Liver (tissue), 9 donors: ENCODE measurements around the gene ARSK. TPM values are rescaled to one million over a fixed set of nuclear protein-coding genes. Genes with fewer than 3 reads are reported as not detected.

Source experiments
- DNase-seq: peaks from one replicate; pipeline ENCODE4 v3.0.0-alpha.2; 2017; ENCODE audit warnings: low spot score
- H3K27ac ChIP-seq, 2 donors: one replicate each; pipeline ENCODE4 v1.7.0; 2013; ENCODE audit warnings: inconsistent platforms in 2 of 2, low read length in 2 of 2, control low read depth in 1 of 2, low read depth in 1 of 2, mild to moderate bottlenecking in 1 of 2
- H3K27me3 ChIP-seq, 4 donors: one replicate each; pipeline versions ENCODE4 v1.6.1 to v1.7.0; 2013; ENCODE audit warnings: low read length in 3 of 4, inconsistent platforms in 1 of 4, mild to moderate bottlenecking in 1 of 4, moderate library complexity in 1 of 4; ENCODE audit not compliant: control insufficient read depth in 4 of 4, insufficient read depth in 4 of 4
- H3K36me3 ChIP-seq, 4 donors: one replicate each; pipeline versions ENCODE4 v1.6.1 to v1.7.0; 2013; ENCODE audit warnings: low read length in 3 of 4, mild to moderate bottlenecking in 3 of 4, low read depth in 1 of 4, moderate library complexity in 1 of 4; ENCODE audit not compliant: control insufficient read depth in 4 of 4, insufficient read depth in 3 of 4
- H3K4me1 ChIP-seq, 4 donors: one replicate each; pipeline versions ENCODE4 v1.6.1 to v1.7.0; 2013; ENCODE audit warnings: low read length in 3 of 4, mild to moderate bottlenecking in 3 of 4, moderate library complexity in 1 of 4; ENCODE audit not compliant: control insufficient read depth in 4 of 4, insufficient read depth in 4 of 4
- H3K4me3 ChIP-seq, 3 donors: one replicate each; pipeline versions ENCODE4 v1.6.1 to v1.7.0; 2013; ENCODE audit warnings: low read length in 3 of 3, control low read depth in 1 of 3, low read depth in 1 of 3, mild to moderate bottlenecking in 1 of 3
- H3K9ac ChIP-seq, 2 donors: one replicate each; pipeline ENCODE4 v1.7.0; 2013; ENCODE audit warnings: low read length in 2 of 2, mild to moderate bottlenecking in 2 of 2, moderate library complexity in 2 of 2, control low read depth in 1 of 2, low read depth in 1 of 2
- H3K9me3 ChIP-seq, 4 donors: one replicate each; pipeline versions ENCODE4 v1.6.1 to v1.7.0; 2013; ENCODE audit warnings: low read length in 3 of 4; ENCODE audit not compliant: control insufficient read depth in 4 of 4
- EGR1 ChIP-seq, 2 donors: IDR thresholded peaks; 2 replicates each; pipeline ENCODE4 v1.6.1; 2016 to 2018; ENCODE audit warnings: antibody characterized with exemption in 2 of 2, low read depth in 2 of 2
- FOXA1 ChIP-seq: IDR thresholded peaks from 2 replicates; pipeline ENCODE4 v1.6.1; 2016; ENCODE audit warnings: antibody characterized with exemption
- GABPA ChIP-seq, 2 donors: IDR thresholded peaks in 1 of 2; conservative IDR thresholded peaks in 1 of 2; 2 replicates each; pipeline ENCODE4 v1.6.1; 2016; ENCODE audit warnings: antibody characterized with exemption in 2 of 2, mild to moderate bottlenecking in 1 of 2, moderate library complexity in 1 of 2
- HNF4G ChIP-seq: IDR thresholded peaks from 2 replicates; pipeline ENCODE4 v1.6.1; 2016; ENCODE audit warnings: antibody characterized with exemption
- JUND ChIP-seq, 2 donors: IDR thresholded peaks; 2 replicates each; pipeline ENCODE4 v1.6.1; 2016; ENCODE audit warnings: antibody characterized with exemption in 2 of 2
- MAX ChIP-seq: IDR thresholded peaks from 2 replicates; pipeline ENCODE4 v1.6.1; 2016; ENCODE audit warnings: antibody characterized with exemption
- RAD21 ChIP-seq, 2 donors: IDR thresholded peaks; 2 replicates each; pipeline ENCODE4 v1.6.1; 2016; ENCODE audit warnings: antibody characterized with exemption in 2 of 2, mild to moderate bottlenecking in 2 of 2
- SP1 ChIP-seq: IDR thresholded peaks from 2 replicates; pipeline ENCODE4 v1.6.1; 2018; ENCODE audit warnings: antibody characterized with exemption, mild to moderate bottlenecking
- TAF1 ChIP-seq: conservative IDR thresholded peaks from 2 replicates; pipeline ENCODE4 v1.6.1; 2016; ENCODE audit warnings: antibody characterized with exemption, mild to moderate bottlenecking
- YY1 ChIP-seq: IDR thresholded peaks from 2 replicates; pipeline ENCODE4 v1.6.1; 2016; ENCODE audit warnings: antibody characterized with exemption, mild to moderate bottlenecking
- WGBS: extraction: QIAGEN DNeasy Blood & Tissue Kit; methylation state at CpG from one replicate; pipeline ENCODE4 v1.1.7; 2013; 5-methylcytosine and 5-hydroxymethylcytosine counted together
- polyA plus RNA-seq, 2 donors: library from polyadenylated mRNA; stranded (reverse) in 1 of 2; unstranded in 1 of 2; fragments of 200-250 nt in 1 of 2; fragments of >200 nt in 1 of 2; fragmentation: Nextera tagmentation in 1 of 2; extraction: Ambion mirVana in 1 of 2; gene quantifications; one replicate each; pipeline versions ENCODE4 v1.2.1 to v1.2.3, GENCODE V29; 2013 to 2015
- total RNA-seq, 2 donors: library from RNA; depleted of rRNA; stranded (reverse); fragments of >200 nt; gene quantifications; one replicate each; pipeline ENCODE4 v1.2.3, GENCODE V29; 2014
- TF ChIP-seq, protein P1 (sequence below): IDR thresholded peaks from 2 replicates; pipeline ENCODE4 v1.6.1; 2016; ENCODE audit warnings: antibody characterized with exemption, mild to moderate bottlenecking
- donor health status: healthy.
- donor health status: healthy.
- donor health status: healthy.
- donor health status: healthy.
- donor health status: healthy.

Gene ARSK
- total and polyA plus RNA-seq, 4 donors, result 2.4 to 6.8 (median 3.3) TPM

DNA sequence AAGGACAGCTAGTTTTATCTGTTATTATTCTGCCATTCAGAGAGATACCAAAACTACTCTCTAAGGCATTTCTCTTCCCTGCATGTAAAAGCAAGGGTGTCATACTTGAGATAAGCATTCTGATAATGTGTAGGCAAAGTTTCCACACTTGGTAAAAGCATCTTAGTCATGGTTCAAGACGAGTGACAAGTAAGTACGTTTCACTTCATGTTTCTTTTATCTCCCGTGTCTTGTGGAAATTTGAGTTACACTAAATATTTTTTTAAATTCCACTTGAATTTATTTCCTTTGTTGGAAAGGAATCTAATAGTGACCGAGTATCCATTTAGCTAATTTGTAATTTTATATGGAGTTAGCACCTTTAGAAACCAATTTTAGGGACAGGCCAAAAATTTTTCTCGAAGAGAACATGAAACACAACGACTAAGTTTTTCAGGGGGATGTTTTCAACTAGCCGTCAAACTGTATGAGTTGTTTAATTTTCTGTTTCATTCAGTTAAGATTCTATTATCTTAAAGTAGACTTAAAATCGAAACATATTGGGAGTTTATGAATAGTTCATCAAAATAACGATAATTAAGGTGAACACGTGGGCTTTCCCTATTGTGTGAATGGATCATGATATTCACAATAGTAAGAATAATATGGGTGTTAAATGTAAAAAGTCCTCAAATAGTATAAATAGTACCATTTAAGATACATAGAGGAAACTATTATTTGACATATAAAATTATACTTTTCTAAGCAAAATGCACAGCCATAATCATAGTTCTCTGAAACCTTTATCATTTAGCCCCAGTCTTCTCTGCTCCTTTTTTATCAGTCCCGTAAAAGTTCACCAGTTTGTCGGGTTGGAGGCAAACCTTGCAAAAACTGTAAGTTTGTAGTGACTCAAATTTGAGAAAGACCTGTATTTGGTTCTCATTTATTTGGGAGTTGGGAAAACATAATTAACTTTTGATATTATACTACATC is 93.3 kb downstream of the ARSK start:
- H3K36me3 ChIP-seq, result no peaks in the 10 kb centered on the region
- H3K9me3 ChIP-seq, result no peaks in the 10 kb centered on the region
- H3K27me3 ChIP-seq, result no peaks in the 10 kb centered on the region
- WGBS, result 91% methylated on average over 12 of the region's 12 CpGs
- TF ChIP-seq FOXA1 (no peak), JUND (IDR thresholded peaks at IDR 0.05) (no peak)
- H3K27ac ChIP-seq, result peak overlapping the region; percentile 91 to 99
- peak overlapping the region in 1 of 2 donors; percentile 84 for H3K9ac ChIP-seq
- no peak overlapping the region for H3K4me3 ChIP-seq
- no peak for DNase-seq
- peaks cover 3 to 28% (median 16%) of the 10 kb centered on the region in 4 donors for H3K4me1 ChIP-seq

- no peaks in the 10 kb centered on the region for H3K9me3 ChIP-seq
- H3K27ac ChIP-seq, result peak overlapping the region in 1 of 2 donors; percentile 51
- H3K27me3 ChIP-seq, result no peaks in the 10 kb centered on the region
- peak overlapping the region in 1 of 2 donors; percentile 6 for H3K9ac ChIP-seq
- no peak for DNase-seq
- no peak for TF ChIP-seq GABPA (IDR thresholded peaks at IDR 0.05 in 1 of 2, conservative IDR thresholded peaks at IDR 0.05 in 1 of 2)
- no peak for TF ChIP-seq TAF1
- TF ChIP-seq HNF4G, result no peak
- TF ChIP-seq YY1, result no peak
- TF ChIP-seq EGR1 (IDR thresholded peaks at IDR 0.05; ENCODE audit: low read depth in 2 of 2), result no peak
- TF ChIP-seq, protein P1, sequence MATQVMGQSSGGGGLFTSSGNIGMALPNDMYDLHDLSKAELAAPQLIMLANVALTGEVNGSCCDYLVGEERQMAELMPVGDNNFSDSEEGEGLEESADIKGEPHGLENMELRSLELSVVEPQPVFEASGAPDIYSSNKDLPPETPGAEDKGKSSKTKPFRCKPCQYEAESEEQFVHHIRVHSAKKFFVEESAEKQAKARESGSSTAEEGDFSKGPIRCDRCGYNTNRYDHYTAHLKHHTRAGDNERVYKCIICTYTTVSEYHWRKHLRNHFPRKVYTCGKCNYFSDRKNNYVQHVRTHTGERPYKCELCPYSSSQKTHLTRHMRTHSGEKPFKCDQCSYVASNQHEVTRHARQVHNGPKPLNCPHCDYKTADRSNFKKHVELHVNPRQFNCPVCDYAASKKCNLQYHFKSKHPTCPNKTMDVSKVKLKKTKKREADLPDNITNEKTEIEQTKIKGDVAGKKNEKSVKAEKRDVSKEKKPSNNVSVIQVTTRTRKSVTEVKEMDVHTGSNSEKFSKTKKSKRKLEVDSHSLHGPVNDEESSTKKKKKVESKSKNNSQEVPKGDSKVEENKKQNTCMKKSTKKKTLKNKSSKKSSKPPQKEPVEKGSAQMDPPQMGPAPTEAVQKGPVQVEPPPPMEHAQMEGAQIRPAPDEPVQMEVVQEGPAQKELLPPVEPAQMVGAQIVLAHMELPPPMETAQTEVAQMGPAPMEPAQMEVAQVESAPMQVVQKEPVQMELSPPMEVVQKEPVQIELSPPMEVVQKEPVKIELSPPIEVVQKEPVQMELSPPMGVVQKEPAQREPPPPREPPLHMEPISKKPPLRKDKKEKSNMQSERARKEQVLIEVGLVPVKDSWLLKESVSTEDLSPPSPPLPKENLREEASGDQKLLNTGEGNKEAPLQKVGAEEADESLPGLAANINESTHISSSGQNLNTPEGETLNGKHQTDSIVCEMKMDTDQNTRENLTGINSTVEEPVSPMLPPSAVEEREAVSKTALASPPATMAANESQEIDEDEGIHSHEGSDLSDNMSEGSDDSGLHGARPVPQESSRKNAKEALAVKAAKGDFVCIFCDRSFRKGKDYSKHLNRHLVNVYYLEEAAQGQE, result no peak
- no peak for TF ChIP-seq MAX
- peaks cover 3 to 22% (median 14%) of the 10 kb centered on the region in 4 donors for H3K4me1 ChIP-seq
- H3K36me3 ChIP-seq, result no peaks in the 10 kb centered on the region
- H3K4me3 ChIP-seq, result no peak overlapping the region
These were observed 94.4 kb downstream of the ARSK start for GRCh38 chr5:95649274-95649673.

DNA sequence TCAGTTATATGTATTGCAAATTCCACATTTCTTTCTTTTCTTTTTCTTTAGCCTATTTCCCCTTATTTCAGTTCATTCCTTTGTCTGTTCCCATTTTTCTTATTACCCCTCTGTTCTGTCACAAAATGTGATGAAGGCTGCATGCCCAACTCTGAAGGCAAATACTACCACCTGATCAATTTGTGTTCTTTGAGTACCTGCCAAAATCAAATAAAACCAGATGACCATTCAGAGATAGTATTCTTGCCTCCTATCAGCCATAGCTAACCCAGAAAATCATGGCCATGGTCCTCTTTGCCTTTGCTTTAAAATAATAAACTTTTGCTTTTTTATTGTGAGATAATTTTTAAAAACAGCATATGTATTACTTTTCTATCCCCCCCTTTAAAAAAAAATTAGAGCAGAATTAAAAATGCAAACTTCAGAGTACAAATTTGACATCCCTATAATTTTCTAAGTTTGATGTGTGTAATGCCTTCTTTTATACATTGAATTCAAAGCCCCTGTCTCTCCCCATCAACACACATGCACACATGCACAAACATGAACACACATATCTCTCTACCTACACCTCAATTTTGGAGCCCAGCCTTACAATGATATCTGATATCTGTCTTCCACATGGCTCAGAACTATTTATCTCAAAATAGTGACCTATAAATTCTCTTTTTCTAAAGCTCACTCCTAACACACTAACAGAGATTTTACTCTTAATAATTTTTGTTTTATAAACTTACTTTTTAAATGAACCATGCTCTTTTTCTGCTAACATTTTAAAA is 95.1 kb downstream of the ARSK start:
- DNase-seq, result no peak
- H3K36me3 ChIP-seq, result no peaks in the 10 kb centered on the region
- no peaks in the 10 kb centered on the region for H3K27me3 ChIP-seq
- peak; percentile 13 for TF ChIP-seq MAX
- TF ChIP-seq RAD21 (IDR thresholded peaks at IDR 0.05), result peak in 1 of 2 donors; percentile 39
- TF ChIP-seq, protein P1, result peak; percentile 36
- TF ChIP-seq SP1, result no peak
- peak; percentile 60 for TF ChIP-seq YY1
- no peaks in the 10 kb centered on the region for H3K9me3 ChIP-seq
- peak overlapping the region in 1 of 2 donors; percentile 51 for H3K27ac ChIP-seq
- no peak overlapping the region for H3K4me3 ChIP-seq
- no peak overlapping the region for H3K9ac ChIP-seq
- H3K4me1 ChIP-seq, result peaks cover 3 to 19% (median 14%) of the 10 kb centered on the region in 4 donors
